NCI-H1694 (cell line): Measurements from ENCODE around the gene ACER2.
"Not testable (repeated sequence)": the region's sequence is repeated elsewhere in the genome, so short reads cannot be mapped to it uniquely, and the experiment has no call there.

Experiments
- DNase-seq: peaks from one replicate; lab custom pipeline; 2025; lab: John Stamatoyannopoulos, UW

Gene ACER2

DNA sequence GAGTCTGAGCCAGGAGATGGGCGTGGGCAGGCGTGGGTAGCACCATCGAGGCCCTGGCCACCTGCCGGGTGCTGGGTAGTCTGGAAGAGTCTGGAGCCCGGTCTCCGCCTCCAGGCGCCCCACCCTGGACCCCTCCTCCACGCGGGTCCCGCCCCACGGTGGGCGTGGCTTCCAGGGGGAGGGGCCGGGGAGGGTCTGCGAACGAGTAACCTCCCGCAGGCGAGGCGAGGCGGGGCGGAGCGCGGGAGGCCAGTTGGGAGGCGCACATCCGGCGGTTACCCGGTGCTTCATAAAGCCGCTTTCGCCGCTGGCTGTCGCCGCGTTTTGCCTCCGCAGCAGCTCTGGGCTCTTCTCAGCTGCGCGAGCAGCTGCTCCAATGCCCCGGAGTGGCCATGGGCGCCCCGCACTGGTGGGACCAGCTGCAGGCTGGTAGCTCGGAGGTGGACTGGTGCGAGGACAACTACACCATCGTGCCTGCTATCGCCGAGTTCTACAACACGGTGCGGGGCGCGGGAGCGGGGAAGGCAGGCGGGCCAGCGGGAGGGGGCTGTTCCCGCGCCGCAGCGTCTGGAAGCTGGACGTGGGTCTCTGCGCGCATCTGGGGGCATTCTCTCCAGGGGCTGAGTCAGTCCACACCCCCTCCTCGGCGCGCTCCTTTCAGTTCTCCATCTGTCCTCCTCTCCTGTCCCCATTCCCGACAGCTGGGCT, at the start of gene ACER2:
ACER2 (plus strand) TSS at position 317 of the 708 bp plus-strand sequence; CDS start at position 393, 76 bp downstream.
- DNase-seq = peak; percentile 68

DNA sequence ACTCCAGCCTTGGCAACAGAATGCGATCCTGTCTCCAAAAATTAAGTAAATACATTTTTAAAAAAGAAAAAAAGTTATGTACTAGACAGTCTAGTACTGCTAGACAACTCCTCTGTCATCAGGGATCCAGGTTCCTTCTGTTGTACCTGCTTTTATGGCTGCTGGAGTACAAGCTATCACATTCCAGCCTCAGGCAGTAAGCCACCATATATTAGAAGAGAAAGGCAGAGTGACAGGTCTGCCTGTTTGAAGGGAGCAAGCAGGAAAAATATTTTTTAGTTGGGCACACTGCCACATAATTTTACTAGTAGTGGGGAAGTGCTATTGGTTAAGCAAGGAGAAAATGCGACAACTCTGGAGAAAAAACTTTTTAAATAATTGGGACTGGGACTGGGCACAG, 39.7 kb upstream of the ACER2 start:
- DNase-seq = no peak

DNA sequence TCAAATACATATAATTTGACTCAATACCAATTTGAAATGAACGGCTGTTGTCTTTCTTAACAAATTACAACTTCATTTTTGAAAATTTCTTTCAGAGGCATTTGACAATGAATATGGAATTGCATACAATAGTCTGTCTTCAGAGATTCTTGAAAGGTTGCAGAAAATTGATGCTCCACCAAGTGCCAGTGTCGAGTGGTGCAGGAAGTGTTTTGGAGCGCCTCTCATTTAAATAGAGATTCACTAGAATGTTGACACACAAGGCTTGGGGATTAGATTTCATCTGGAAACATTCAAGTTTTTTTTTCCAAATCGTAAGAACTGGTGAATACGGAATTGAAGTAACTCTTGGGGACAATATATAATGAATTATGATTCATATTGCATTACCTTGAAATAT, 36.9 kb upstream of the ACER2 start:
- DNase-seq = no peak

DNA sequence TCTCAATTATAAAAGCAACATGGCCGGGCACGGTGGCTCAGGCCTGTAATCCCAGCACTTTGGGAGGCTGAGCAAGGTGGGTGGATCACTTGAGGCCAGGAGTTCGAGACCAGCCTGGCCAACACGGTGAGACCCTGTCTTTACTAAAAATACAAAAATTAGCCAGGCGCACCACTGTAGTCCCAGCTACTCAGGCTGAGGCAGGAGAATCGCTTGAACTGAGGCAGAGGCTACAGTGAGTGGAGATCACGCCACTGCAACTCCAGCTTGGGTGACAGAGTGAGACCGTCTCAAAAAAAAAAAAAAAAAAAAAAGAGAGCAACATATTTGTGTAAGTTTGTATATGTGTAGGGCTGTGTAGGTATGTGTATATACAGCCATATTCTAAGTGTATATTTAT, 36.2 kb upstream of the ACER2 start:
- no peak for DNase-seq

DNA sequence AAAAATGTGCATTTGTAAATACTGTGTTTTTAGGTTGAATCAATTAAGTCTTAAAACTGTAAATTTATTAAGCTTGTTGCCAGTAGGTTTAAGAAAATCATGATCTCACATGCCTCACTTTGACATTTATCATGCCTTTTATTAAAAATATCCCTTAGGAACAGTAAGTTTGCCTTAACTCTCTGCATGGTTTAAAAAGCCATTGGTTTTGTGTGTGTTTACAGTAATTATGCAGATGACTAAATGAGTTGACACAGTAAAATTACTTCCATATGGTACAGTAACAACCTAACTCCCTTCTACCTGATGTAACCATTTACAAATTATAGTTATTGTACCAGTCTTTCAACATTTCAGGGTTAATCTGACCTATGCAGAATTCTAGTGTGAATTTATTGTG, 35.3 kb upstream of the ACER2 start:
- DNase-seq = no peak

DNA sequence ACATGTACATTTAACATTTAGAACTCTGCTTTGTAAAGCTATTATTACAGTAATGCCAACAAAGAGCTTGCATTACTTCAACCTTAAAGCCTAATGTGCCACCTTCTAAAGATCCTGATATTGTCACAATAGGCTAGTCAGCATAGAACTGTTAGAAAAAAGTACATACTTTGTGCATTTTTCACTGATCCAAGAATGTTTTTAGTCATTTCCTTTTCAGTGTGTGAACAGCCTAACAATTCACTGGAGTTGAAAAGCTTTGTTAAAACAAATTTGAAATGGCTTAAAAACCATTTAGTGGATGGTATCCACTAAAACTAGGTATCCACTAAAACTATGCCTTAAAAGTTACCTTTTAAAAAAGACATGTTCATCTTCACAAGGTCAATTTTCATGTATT, 33.3 kb upstream of the ACER2 start:
- no peak for DNase-seq

DNA sequence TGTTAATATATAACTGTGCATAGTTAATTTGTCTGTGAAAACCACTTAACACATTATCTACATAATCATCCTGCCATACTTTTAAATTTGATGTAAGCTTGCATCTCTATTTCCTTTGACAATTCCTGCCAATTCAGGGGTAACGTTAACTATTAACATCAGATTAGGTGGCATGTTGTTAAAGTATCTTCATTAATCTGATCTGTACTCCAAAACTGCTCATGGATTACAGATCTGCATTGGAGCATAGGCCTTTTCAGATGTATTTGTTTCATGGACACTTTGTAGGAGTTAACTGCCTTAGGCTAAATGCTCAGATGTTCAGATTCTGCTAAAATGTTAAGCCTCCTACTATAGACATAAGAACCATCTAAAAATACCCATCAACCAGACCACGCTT, 31.9 kb upstream of the ACER2 start:
- DNase-seq = no peak

DNA sequence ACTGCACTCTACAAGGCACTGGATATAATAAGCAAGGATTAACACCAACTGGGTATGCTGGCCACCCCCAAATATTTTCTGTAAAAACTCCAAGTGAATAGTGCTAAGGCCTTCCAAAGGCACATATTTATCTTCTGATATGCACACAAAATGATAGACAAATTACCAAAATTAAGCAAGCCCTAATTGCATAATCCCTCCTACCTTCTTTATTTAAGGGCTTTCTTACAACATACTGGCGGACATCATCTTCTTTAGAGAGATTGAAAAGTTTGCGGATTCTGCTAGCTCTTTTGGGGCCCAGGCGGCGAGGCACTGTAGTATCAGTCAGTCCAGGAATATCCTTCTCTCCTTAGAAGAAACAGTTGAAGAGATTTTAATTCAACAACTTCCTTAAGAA, 30.6 kb upstream of the ACER2 start:
- DNase-seq = no peak

DNA sequence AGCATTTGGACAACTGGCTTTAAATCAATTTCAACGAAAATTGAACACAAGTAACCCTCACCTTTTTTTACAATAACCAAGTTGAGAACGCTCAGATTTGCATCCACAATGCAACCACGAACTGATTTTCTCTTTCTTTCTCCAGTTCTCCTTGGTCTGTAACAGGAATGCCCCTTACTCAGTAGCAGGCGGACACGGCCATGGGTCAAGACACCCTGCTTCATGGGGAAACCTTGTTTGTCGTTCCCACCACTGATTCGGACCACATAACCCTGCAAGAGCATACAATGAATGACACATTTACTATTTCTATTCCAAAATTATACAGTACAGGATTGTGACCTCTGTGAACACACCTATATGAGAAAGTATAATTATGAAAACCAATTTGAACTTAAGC, 30.2 kb upstream of the ACER2 start:
- no peak for DNase-seq

DNA sequence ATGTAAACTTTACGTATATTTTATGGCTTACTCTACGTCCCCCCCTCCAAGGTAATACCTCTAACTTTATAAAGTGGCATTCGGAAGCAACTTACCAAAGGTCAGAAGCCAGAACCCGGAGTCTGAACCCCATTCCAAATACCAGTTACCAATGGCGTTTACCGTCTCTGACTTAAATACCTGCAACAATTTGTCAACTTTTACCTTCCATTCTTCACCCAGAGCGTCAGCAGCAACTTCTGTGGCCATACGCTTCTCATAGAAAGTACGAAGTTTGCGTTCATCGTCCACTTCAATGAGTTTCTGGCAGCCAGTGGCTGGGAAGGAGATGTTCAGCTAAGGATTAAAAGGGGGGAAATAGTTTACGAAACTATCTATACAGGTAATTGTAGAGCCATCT, 29.5 kb upstream of the ACER2 start:
- no peak for DNase-seq

DNA sequence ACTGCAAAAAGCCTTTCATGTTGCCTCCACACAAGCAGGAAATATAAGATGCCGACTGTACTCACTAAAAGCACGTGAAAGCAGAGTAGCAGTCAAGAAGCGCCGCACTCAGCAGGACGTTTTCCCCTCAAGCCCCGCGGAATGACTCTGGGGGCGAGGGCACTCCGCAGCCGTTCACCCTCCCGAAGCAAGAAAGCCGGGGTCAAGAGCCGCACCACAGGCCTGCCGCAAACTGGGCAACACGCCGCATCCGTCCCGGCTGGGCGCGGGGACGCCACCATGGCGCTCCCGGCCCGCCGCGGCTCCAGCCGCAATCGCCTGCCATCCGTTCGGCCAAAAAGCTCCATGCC, 29.1 kb upstream of the ACER2 start:
- DNase-seq = no peak

DNA sequence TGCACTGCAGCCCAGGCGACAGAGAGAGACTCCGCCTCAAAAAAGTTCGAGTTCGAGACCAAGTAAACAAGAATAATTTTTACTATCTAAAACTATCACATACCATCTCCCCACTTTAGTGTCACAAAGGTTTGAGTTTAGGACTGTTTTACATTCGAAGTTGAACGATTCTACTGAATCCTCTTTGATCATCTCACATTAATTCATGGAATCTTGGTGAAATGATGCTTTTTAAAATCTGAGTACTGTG, 28.1 kb upstream of the ACER2 start:
- DNase-seq = no peak

DNA sequence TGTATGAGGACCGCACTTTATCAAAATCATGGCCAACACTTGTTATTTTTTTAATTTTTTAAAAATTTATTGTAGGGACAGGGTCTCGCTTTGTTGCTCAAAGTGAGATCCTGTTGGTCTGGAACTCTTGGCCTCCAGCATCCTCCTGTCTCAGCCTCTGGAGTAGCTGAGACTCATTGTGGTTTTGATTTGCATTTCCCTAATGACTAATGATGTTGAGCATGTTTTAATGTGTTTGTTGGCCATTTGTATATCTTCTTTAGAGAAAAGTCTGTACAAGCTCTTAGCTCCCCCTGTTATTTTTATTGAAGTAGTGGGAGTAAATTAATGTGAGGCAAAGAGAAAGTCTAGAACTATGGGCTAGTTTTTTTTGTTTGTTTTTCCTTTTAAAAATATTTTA, 27.2 kb upstream of the ACER2 start:
- no peak for DNase-seq

DNA sequence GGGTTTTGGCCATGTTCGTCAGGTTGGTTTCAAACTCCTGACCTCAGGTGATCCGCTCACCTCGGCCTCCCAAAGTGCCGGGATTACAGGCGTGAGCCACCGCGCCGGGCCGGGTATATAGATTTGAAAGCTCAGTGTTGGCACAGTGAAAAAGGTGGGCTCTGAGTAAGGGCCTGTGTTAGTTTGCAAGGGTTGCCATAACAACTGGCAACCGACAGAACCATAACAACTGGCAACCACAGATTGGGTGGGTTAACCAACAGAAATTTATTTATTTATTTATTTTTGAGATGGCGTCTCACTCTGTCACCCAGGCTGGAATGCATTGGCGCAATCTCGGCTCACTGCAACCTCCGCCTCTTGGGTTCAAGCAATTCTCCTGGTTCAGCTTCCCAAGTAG, 23.6 kb upstream of the ACER2 start:
- not testable (repeated sequence) for DNase-seq

DNA sequence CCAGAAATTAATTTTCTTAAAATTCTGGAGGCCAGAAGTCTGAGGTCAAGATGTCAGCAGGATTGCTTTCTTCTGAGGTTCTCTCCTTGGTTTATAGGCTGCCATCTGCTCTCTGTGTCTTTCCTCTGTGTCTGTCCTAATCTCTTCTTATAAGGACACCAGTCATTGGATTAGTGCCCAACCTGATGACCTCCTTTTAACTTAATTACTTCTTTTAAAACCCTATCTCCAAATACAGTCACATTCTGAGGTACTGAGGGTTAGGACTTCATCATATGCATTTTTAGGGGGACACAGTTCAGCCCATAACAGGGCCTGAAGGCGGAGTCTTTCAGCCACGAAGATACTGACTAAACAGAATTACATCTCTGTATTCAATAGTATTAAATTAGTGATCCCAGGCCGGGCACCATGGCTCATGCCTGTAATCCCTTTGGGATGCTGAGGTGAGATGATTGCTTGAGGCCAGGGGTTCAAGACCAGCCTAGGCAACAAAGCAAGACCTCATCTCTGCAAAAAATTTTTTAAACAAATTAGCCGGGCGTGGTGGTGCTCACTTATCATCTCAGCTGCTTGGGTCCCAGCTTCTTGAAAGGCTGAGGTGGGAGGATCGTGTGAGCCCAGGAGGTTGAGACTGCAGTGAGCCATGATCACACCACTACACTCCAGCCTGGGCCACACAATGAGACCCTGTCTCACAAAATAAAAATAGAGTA, 22.9 kb upstream of the ACER2 start:
- DNase-seq = no peak

DNA sequence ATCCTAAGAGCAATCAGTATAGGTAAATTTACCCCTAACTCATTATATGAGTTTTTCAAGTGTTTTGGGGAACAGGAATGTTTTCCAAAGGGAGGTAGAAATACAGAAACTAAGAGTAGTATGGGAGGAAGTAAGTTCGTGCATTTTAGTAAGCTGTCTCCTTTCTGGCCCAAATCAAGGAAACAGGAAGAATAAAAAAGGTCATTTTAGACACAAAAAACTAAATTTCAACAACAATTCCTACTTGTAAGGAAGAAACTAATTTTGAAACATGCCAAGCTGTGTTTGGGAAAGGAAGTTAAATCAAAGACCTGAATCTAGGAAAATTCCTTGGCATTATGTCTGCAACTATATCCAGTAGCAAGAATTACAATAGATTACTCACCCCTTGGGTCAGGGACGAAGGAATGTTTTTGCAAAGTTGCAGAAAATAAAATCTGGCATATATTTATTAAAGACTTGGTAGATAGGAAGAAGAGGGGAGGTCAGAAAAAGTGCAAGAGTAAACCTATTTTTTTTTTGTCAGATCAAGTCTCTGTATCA, 22.2 kb upstream of the ACER2 start:
- DNase-seq = no peak

DNA sequence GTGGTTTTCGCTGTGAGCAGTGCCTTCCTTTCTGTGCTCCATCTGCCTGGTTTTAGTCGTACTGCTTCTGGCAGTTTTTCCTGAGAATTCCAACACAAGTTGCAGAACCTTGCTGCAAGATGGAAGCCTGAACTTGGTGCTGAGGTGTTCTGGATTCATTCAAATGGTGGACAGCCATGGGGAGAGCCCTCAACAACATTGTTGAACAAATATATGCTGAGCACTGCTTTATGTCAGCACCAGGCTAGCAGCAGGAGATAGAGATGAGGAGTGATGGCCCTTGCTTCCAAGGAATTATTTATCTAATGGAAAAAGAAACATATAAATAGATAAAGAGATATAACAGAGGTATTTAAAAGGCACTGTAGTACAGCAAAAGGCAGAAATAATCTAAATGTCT, 21.5 kb upstream of the ACER2 start:
- DNase-seq = no peak

DNA sequence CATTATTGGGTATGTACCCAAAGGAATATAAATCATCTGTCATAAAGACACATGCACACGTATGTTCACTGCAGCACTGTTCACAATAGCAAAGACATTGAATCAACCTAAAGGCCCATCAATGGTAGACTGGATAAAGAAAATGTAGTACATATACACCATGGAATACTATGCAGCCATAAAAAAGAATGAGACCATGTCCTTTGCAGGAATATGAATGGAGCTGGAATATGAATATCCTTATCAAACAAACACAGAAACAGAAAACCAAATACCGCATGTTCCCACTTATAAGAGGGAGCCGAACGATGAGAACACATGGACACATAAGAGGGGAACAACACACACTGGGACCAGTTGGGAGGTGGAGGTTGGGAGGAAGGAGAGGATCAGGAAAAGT, 19.3 kb upstream of the ACER2 start:
- DNase-seq = not testable (repeated sequence)

DNA sequence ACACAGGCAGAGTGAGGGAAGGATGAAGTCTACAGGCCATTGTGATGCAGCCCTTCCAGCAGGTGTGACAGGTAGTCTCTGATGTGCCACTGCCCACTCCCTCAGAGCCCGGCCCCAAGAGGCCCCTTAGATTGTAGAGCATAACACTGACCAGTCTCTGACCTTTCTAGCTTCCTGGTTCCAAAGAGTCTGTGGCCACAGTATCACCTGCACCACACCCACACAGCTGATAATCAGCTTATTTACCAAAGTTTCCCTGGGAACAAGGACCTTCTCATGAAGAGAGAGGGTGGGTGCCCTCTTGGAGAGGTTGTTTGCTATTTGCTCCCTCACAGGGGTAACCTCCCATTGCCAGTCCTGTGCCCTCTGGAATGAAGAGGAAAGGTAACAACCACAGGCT, 11.0 kb upstream of the ACER2 start:
- no peak for DNase-seq

DNA sequence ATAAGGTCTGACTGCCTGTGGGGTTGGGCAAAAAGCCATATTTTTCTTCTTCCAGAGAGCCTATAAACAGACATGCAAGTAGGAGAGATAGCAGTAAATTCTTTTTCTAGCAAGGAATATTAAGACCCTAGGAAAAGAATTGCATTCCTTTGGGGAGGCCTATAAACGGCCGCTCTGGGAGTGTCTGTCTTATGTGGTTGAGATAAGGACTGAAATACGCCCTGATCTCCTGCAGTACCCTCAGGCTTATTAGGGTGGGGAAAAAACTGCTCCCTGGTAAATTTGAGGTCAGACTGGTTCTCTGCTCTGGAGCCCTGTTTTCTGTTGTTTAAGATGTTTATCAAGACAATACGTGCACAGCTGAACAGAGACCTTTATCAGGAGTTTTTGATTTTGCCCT, 5.6 kb upstream of the ACER2 start:
- DNase-seq = not testable (repeated sequence)

DNA sequence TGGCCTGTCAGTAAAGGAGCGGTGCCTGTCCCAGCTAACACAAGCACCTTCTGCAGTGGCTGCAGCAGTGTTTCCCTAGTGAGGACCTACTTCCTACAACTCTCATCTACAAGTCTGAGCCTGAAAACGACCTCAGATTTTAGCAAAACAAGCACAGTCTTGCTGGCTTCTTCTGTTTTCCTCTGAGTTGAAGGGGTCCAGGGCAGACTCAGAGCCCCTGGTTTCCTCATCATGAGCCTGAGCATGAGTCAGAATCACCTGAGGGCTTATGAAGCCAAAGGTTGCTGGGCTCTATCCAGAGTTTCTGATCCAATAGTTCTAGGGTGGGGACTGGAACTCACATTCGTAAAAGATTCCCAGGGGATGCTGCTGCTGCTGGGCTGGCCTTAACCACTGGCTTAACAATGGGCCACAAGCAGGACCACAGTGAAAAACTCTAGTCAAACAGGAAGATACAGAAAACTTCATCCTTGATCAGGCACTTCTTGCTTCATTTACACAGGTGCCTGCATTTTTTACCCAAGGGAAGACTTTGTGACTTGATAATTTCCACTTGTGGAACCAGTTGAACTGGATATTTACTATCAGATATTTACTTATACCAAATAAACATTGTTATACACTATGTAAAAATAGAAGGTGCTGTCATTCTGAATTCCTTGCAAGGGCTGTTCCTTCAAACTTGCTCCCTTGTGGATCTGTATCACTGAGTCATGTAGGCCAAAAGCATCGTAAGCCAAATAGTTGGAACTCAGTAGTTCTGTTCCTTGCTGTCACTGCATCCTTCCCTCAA, 4.3 kb upstream of the ACER2 start:
- DNase-seq = no peak

DNA sequence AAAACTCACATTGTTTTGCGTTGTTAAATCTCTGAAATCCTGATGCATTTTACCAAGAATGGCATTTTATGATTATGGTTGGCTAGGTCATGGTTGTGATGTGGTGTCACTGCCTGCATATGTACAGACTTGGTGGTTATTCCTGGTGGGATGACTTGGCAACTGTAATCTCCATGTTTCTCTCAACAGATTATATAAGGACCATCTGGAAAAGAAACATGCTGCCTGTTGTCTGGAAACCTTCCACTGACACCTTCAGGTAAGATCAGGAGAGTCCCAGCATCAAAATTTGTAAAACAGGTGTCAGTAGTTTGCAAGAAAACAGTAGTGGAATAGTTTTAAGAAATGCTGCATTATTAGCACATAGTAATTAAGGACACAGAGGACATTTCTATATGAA, 3.0 kb upstream of the ACER2 start:
- DNase-seq = no peak

DNA sequence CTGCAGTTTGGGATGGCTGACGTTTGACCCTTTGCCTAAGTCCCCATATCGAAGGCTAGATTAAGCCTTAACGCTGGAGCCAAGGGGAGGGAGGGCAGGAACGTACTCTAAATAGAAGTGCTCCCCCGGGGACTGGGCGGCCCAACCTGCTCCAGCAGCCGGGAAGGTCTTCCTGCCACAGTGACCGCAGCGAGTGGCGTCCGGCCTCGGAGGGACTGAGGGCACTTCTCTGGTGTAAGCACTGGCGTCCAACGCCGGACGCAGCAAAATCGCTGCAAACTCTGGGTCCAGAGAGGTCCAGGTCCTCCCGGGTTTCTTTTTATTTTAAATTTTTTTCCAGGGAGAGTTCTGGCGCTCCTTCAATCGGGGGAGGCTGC, 505 bp upstream of the ACER2 start:
- no peak for DNase-seq
